Measurements from ENCODE around the gene PRKCH.

PRKCH gene

GRCh38 chr14:61563880-61564617 lies 242.7 kb downstream of the PRKCH start:
- no peak for TF ChIP-seq ZFX (IDR thresholded peaks at IDR 0.05; ENCODE audit: borderline replicate concordance)
- no peak for TF ChIP-seq CTCF (IDR thresholded peaks at IDR 0.05)
- no peak overlapping the region for H3K27ac ChIP-seq

- no peak overlapping the region for H3K27ac ChIP-seq
- no peak for TF ChIP-seq CTCF (IDR thresholded peaks at IDR 0.05)
- TF ChIP-seq ZFX (IDR thresholded peaks at IDR 0.05; ENCODE audit: borderline replicate concordance), result no peak
These were observed 243.3 kb downstream of the PRKCH start for GRCh38 chr14:61564618-61565091.

- TF ChIP-seq ZFX (IDR thresholded peaks at IDR 0.05; ENCODE audit: borderline replicate concordance) (no peak), CTCF (IDR thresholded peaks at IDR 0.05) (no peak)
- H3K27ac ChIP-seq, result no peak overlapping the region
These were observed 243.8 kb downstream of the PRKCH start for GRCh38 chr14:61565181-61565580.

GRCh38 chr14:61565836-61566536 lies 244.6 kb downstream of the PRKCH start:
- H3K27ac ChIP-seq, result no peak overlapping the region
- TF ChIP-seq ZFX (IDR thresholded peaks at IDR 0.05; ENCODE audit: borderline replicate concordance) (no peak), CTCF (IDR thresholded peaks at IDR 0.05) (no peak)

GRCh38 chr14:61566537-61567225 lies 245.3 kb downstream of the PRKCH start:
- TF ChIP-seq ZFX (IDR thresholded peaks at IDR 0.05; ENCODE audit: borderline replicate concordance), result no peak
- H3K27ac ChIP-seq, result 0 out of 2 replicates have a peak overlapping the region, but pooled peaks have one; percentile 36

GRCh38 chr14:61567838-61568571 lies 246.6 kb downstream of the PRKCH start:
- peak overlapping the region; percentile 36; the same call in 1 of the 2 replicates for H3K27ac ChIP-seq
- TF ChIP-seq ZFX (IDR thresholded peaks at IDR 0.05; ENCODE audit: borderline replicate concordance), result no peak
- TF ChIP-seq CTCF (IDR thresholded peaks at IDR 0.05), result no peak

- TF ChIP-seq CTCF (IDR thresholded peaks at IDR 0.05) (no peak), ZFX (IDR thresholded peaks at IDR 0.05; ENCODE audit: borderline replicate concordance) (no peak)
- no peak overlapping the region for H3K27ac ChIP-seq
These were observed 247.2 kb downstream of the PRKCH start for GRCh38 chr14:61568572-61569011.

All from 22Rv1 (cell line).